22Rv1 (cell line): ENCODE measurements around the gene C10orf105.

Source experiments
- H3K27ac ChIP-seq: fragments of 450-650 bp; 2 replicates; pipeline ENCODE4 v1.5.1; 2017
- CTCF ChIP-seq: fragments of 450-650 bp; IDR thresholded peaks from 2 replicates; pipeline ENCODE4 v1.5.1; 2017; ENCODE audit warnings: mild to moderate bottlenecking
- ZFX ChIP-seq: fragments of 450-650 bp; IDR thresholded peaks from 2 replicates; pipeline ENCODE4 v1.6.1; 2017; ENCODE audit warnings: antibody characterized with exemption, borderline replicate concordance

The C10orf105 gene

GRCh38 chr10:71708897-71709882, 10.4 kb downstream of the C10orf105 start:
- TF ChIP-seq CTCF (no peak), ZFX (no peak)
- no peak overlapping the region for H3K27ac ChIP-seq

- H3K27ac ChIP-seq, result no peak overlapping the region
- TF ChIP-seq CTCF, result peak; percentile 86
- TF ChIP-seq ZFX, result no peak
Measured at GRCh38 chr10:71708301-71708703, 11.3 kb downstream of the C10orf105 start.

GRCh38 chr10:71707240-71707789, 12.3 kb downstream of the C10orf105 start:
- no peak overlapping the region for H3K27ac ChIP-seq
- TF ChIP-seq ZFX, result no peak
- TF ChIP-seq CTCF, result no peak

GRCh38 chr10:71706216-71707121, 13.1 kb downstream of the C10orf105 start:
- no peak overlapping the region for H3K27ac ChIP-seq
- TF ChIP-seq ZFX, result no peak
- no peak for TF ChIP-seq CTCF

GRCh38 chr10:71705582-71705981, 14.0 kb downstream of the C10orf105 start:
- TF ChIP-seq ZFX (no peak), CTCF (no peak)

GRCh38 chr10:71704816-71705215, 14.8 kb downstream of the C10orf105 start:
- TF ChIP-seq ZFX, result no peak
- TF ChIP-seq CTCF, result no peak
- H3K27ac ChIP-seq, result no peak overlapping the region

More at GRCh38 chr10:71705582-71705981, 14.0 kb downstream of the C10orf105 start:
- H3K27ac ChIP-seq, result no peak overlapping the region
